Activated CD4-positive, alpha-beta T cell treated with anti-CD3 and anti-CD28 coated beads for 4 hours (primary cell): ENCODE data around the gene SMARCC2.

Experiments
- DNase-seq, 2 donors: peaks; one replicate each; pipeline ENCODE4 v3.0.0-alpha.2; 2020

SMARCC2 gene

GRCh38 chr12:56146492-56147460, 42.5 kb downstream of the SMARCC2 start:
- no peak for DNase-seq

DNA sequence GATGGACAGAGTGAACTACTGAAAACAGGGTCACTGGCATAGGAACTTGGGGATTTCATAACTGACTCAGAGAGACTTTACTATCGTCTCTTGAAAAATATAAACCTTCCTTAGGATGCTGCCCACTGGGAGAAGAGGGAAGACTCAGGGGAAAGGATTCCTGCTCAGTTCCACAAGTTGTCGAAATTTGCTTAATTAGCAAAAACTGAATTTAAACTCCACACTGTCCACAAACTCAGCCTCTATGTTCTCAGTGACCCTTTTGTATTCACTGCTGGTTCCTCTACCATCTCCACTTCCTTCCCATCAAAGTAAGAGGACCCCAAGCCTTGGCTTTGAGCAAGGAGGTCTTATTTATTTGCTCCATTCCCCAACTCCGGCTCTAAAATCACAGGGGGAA, 44.1 kb downstream of the SMARCC2 start:
- no peak for DNase-seq

DNA sequence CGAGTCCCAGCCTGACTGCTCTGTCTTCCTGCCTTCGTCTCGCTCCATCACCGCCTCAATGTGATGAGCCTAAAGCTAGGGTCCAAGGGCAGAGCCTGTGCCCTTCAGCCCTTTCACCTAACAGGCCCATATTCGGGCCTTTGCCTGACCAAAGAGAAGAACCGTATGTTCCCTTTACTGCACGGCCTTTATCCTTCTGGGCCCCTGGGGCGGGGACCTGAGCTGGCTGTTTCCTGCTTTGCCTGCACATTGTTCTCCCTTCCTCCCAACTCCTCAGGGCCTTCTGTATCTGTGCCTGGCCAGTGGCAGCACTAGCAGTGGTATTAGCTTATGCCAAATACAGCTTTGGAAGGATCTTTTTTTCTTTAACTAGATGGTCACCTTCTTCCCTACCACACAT, 45.4 kb downstream of the SMARCC2 start:
- DNase-seq, result no peak

- DNase-seq, result no peak
Measured at GRCh38 chr12:56143217-56143616, 46.1 kb downstream of the SMARCC2 start.

DNA sequence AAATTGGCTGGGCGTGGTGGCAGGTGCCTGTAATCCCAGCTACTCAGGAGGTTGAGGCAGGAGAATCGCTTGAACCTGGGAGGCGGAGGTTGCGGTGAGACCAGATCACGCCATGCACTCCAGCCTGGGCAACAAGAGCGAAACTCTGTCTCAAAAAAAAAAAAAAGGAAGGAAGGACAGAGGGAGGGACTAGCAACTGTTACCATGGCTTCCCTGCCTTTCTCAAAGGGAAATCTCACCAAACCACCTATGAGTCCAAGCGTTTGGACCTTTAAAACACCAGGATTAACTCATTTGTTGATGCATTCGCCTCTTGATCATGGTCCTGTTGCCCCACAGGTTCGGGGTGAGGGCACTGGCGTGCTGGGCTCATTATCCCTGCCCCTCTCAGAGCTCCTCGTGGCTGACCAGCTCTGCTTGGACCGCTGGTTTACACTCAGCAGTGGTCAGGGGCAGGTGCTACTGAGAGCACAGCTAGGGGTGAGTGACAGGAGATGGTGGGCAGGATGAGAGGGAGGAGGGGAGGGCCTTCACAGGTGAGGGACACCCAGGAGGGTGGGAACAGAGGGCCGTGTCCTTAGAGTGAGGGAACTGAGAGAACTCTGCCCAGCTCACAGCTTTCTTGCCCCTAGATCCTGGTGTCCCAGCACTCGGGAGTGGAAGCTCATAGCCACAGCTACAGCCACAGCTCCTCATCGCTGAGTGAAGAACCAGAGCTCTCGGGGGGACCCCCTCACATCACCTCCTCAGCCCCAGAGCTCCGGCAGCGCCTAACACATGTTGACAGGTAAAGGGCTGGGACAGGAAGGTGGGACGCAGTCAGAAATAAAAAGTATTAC, 47.1 kb downstream of the SMARCC2 start:
- no peak for DNase-seq

DNA sequence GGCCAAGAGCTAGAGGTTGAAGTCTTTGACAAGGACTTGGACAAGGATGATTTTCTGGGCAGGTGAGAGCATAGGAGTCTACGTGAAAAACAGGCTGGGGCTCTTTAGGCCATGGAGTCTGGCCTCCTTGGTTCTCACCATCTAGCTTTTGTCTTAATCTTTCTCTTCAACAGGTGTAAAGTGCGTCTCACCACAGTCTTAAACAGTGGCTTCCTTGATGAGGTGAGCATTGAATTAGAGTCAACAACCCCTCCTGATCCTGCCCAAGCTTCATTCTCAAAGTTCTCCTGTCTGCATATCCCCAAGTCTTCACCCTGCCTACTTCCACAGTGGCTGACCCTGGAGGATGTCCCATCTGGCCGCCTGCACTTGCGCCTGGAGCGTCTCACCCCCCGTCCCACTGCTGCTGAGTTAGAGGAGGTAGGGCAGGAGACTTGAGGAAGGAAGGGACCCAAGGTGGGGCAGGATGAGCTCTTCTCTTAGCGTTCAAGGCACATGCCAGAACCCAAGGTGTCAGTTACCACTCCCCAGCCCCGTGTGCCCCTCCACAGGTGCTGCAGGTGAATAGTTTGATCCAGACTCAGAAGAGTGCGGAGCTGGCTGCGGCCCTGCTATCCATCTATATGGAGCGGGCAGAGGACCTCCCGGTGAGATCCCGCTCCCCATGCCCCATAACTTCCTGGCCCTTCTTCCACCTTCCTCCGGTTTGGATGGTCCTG, 51.3 kb downstream of the SMARCC2 start:
- no peak for DNase-seq

DNA sequence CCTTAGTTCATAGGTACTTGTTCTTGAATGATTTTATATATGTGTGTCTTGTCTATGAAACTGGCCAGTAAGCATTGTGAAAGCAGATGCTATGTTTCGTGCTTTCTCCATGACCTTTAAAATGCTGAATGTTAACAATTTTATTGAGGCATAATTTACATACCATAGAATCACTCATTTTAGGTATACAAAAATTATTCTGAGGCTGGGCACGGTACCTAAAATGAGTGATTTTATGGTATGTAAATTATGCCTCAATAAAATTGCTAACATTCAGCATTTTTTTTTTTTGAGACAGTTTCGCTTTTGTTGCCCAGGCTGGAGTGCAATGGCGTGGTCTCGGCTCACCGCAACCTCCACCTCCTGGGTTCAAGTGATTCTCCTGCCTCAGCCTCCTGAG, 54.4 kb downstream of the SMARCC2 start:
- DNase-seq, result no peak

- no peak for DNase-seq
Measured at GRCh38 chr12:56130876-56131275, 58.4 kb downstream of the SMARCC2 start.

DNA sequence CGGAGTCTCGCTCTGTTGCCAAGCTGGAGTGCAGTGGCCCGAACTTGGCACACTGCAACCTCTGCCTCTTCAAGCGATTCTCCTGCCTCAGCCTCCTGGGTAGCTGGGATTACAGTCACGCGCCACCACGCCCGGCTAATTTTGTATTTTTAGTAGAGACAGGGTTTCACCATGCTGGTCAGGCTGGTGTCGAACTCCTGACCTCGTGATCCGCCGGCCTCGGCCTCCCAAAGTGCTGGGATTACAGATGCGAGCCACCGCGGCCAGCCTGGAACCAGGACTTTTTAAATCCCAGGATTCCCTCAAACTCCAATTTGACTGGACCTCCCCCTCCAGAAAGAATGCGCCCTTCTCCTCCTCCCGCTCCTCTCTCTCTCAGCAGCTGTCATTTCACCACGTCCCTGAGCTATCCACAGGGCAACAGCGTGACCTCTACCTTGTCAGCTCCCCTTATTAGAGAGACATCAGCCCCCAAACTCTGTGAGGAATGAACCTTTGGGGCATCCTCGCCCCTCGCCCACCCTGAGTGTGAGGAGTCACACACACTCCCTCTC, 59.3 kb downstream of the SMARCC2 start:
- no peak for DNase-seq

DNA sequence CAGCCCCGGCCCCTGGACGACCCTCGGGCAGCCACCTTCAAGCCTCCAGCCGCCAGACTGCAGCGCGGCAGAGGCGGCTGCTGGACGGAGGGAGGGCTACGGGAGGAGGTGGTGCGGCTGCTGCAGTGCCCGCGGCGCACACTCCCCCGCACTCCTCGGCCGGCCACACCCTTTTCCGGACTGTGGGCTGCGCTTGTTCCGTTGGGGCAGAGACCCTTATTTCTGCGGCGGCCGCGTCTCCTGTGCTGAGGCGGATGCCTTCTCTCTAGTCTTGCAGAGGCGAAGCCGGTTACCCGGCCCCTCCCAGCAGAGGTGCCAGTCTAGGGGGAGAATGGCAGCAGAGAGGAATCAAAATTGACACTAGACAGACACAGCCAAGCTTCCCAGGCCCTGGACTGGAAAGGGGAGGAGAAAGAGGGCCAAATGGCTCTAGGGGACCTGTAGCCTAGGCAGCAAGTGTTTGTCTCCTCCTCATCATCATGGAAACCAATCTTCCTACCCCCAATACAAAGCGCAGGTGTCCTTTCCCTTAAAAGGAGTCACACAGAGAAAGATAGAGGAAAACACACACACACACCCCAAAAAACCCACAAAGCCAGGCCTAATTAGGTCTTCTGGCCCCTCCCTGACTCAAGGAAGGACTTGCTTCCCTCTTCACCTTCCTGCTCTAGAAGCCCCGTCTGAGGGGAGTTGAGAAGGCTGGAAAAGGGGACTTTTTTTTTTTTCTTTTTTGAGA, 59.9 kb downstream of the SMARCC2 start:
- peak; percentile 58 to 69 for DNase-seq

GRCh38 chr12:56128670-56129205, 60.5 kb downstream of the SMARCC2 start:
- DNase-seq, result no peak

DNA sequence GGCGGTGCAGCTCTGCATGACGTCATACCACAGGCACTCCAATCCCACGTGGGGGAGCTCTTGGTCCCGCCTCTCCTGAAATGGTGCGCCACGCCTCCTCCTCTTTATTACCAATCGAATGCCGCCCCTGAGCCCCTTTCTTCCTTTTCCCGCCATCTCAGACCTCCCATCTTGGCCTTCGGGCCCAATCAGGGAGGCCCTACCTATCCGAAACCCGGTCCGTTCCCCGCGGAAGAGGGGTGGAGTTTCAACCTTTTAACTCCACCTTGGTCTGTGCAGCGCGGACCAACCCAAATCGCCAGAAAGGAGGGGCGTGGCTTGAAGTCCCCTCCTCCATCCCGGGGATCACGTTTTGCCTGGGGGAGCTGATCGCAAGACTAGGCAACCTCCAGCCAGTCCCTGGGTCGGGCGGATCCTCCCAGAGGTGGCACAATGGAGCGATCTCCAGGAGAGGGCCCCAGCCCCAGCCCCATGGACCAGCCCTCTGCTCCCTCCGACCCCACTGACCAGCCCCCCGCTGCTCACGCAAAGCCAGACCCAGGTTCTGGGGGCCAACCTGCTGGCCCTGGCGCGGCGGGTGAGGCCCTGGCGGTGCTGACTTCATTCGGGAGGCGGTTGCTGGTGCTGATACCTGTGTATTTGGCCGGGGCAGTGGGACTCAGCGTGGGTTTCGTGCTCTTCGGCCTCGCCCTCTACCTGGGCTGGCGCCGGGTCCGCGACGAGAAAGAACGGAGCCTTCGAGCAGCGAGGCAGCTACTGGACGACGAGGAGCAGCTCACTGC, 61.2 kb downstream of the SMARCC2 start, which contains the start of gene ESYT1:
Gene ESYT1 (plus strand): TSS at position 380 of the 782 bp plus-strand sequence. CDS start 53 bp downstream, at position 433.
- DNase-seq, result peak; percentile 95 to 97

DNA sequence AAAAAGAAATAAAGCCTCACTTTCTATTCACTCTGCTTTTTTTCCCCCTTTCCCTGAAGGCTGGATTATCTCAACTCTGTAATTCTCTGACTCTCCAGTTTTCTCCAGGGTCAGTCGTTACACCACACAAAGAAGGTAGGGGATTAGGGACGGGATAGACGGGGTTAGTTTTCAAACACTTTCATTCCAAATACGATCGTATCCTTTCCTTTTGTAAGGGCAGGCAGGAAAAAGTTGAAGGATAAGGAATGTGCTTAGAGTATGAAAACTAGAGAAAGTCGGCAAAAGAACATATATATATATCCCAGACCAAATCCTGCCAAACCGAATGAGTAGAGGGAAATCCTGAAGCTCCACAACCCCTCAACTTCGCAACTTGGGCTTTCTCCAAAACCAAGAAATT, 61.8 kb downstream of the SMARCC2 start:
- no peak for DNase-seq

- DNase-seq, result no peak
Measured at GRCh38 chr12:56126732-56127239, 62.5 kb downstream of the SMARCC2 start.

DNA sequence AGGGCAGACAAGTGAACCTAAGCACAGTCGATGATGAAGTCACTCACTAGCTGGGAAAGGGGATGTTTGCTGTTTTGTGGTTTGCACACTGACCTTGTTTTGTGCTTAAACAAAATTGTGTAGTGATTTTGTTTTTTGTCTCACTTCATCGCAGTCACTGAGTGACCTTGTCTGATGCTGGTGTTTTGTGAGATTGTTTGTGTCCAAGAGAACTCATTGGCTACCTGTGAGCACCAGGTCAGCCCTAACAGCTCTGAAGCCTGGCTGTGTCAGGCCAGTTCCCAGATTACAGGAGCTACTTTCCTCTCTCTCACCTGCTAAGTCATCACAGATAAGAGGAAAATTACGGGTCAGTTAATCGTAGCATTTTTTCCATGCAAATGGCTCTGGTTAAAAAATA, 65.2 kb downstream of the SMARCC2 start:
- no peak for DNase-seq

- no peak for DNase-seq
Measured at GRCh38 chr12:56122637-56123036, 66.6 kb downstream of the SMARCC2 start.

DNA sequence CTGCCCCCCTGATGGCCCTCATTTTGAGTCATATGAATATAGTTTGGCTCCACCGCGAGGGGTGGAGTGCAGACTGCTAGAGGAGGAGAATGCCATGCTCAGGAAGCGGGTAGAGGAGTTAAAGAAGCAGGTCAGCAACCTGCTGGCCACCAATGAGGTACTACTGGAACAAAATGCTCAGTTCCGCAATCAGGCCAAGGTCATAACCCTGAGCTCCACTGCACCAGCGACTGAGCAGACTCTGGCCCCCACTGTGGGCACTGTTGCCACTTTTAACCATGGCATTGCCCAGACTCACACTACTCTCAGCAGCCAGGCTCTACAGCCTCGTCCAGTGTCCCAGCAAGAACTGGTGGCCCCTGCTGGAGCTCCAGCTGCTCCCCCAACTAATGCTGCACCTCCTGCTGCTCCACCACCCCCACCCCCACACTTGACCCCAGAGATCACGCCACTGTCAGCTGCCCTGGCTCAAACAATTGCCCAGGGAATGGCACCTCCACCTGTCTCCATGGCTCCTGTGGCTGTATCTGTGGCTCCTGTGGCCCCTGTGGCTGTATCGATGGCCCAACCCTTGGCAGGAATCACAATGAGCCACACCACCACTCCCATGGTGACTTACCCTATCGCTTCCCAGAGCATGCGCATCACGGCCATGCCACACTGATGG, 67.9 kb downstream of the SMARCC2 start:
- no peak for DNase-seq

DNA sequence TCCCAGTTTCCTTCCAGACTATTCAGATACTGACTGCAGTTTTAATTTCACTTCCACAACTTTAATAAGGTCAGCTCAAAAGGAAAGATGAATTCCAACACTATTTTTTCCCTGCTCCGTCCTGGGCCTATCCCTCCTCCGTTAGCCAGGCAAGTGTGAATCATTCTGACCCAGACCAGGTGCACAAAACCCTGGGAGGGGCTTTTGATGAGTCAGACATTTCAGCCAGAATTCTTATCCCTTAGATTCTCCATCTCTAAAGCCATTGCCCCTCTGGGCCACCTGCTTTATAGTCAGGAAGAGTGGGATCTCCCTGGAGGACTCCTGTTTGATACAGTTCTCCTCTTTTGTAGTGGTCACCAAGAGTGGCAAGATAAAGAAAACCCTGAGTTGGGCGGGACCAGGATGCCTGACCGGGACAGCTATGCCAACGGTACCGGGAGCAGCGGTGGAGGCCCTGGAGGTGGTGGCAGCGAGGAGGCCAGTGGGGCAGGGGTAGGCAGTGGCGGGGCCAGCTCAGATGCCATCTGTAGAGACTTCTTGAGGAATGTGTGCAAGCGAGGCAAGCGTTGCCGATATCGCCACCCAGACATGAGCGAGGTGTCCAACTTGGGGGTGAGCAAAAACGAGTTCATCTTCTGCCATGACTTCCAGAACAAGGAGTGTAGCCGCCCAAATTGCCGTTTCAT, 69.0 kb downstream of the SMARCC2 start:
- DNase-seq, result no peak

GRCh38 chr12:56119361-56119796, 69.9 kb downstream of the SMARCC2 start:
- DNase-seq, result peak; percentile 64 to 67
